GM21526 (cell line): ENCODE results near the gene PCP4L1.
"Not testable (repeated sequence)": the region's sequence is repeated elsewhere in the genome, so short reads cannot be mapped to it uniquely, and the experiment has no call there.

Experiments used
- ATAC-seq: cut with Tn5 transposase; IDR thresholded peaks from one replicate; pipeline ENCODE4 v1.9.1; 2021; ENCODE audit warnings: moderate library complexity; ENCODE audit not compliant: unreplicated experiment, low FRiP score

Gene PCP4L1

DNA sequence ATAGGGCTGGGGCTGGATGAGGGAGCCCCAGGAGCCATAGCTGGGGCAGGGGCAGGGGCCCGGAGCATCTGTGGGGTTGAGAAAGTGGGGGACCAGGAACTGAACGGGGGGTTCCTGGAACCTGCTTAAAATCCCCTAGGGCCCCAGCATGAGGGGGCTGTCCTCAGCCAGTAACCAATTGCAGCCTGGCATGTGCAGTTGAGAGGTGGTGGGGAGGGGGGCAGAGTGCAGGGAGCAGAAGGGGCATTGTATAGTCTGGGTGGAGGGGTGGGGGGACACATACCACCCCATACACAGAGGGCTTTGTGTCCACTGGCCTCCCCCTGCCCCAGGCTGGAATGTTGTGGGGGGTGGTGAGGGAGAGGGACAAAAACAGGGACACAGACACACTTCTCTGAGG, 51.3 kb downstream of the PCP4L1 start, which contains the start of gene MPZ:
Gene MPZ (minus strand): TSS at position 101 of the 400 bp plus-strand sequence. CDS start 63 bp downstream, at position 38.
- no peak for ATAC-seq

DNA sequence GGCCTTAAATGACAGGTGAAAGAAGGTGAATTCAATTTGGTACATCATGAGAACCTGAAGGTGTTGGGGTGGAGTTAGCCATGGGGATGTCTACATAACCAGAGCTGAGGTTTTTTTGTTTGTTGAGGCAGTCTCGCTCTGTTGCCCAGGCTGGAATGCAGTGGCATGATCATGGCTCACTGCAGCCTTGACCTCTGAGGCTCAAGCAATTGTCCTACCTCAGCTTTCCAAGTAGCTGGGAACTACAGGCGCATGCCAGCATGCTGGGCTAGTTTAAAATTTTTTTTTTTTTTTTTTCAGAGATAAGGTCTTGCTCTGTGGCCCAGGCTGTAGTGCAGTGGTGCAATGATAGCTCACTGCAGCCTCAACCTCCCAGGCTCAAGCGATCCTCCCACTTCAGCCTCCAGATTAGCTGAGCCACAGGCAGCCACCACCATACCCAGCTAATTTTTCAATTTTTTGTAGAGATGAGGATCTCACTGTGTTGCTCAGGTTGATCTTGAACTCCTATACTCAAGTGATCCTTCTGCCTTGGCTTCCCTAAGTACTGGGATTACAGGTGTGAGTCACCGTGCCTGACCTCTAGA, 53.1 kb downstream of the PCP4L1 start:
- no peak for ATAC-seq

DNA sequence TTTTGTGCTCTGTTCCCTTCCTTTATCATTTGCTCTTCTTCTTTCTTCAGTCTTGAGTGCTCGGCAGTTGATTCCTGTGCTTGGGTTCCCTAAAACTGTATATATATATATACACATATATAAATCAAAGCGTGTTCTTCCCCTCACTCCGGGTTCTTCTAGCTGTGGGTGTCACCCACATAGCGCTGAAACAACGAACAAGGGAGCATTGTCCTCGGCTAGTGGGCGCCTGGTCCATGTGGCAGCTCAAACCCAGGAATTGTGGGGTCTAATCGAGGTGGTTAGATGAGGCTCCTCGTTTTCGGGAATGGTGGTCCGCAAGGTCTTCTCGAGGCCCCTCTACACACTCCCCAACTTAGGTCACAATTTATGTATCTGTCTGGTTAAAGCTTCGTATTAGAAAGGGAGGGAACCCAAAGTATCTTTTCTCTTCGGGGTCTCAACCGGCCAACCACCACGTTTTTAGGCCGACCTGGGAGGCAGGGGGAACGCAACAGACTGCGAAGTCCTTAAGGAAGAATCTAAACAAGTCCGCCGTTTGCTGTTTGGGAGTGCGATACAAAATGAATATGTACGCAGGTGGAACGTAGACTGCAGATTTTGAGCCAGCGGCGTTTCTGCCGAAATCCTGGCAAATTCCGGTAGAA, 55.1 kb downstream of the PCP4L1 start:
- ATAC-seq: peak; percentile 17

DNA sequence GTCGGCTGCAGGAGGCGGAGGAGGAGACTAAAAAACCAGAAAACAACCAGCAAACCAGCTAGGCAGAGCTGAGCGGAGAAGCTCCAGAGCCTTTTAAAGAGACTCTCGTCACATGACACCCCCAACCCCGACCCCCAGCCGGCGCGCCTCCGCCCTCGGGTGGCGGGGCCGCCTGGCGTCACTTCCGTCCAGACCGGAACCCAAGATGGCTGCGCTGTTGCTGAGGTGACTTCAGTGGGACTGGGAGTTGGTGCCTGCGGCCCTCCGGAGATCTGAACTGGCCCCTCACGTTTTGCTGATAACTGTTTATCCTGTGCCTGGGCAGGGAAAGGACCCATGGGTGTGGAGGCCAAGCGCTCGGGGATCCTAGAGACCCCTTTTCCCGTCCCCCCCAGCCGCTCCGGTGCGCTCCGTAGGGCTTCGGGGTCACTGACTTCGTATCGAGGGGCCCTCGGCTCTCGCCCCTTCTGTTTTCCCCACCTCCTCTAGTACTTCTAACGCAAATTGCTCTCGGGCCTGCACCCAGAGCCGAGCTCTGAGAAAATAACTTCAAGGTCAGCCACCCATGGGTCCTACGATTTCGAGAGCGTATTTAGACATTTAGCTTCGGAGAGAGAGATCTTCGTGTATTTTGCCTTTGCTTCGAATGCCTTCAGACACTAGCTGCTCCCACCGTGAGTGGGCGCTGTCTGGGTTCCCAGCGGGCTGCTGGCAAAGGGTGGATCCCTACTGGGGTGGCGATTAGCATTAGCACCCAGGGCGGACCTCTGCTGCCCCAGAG, 55.8 kb downstream of the PCP4L1 start, which contains the start of gene SDHC:
Gene SDHC (plus strand): TSS at position 181 of the 781 bp plus-strand sequence. CDS start 25 bp downstream, at position 206.
- peak; percentile 88 for ATAC-seq

DNA sequence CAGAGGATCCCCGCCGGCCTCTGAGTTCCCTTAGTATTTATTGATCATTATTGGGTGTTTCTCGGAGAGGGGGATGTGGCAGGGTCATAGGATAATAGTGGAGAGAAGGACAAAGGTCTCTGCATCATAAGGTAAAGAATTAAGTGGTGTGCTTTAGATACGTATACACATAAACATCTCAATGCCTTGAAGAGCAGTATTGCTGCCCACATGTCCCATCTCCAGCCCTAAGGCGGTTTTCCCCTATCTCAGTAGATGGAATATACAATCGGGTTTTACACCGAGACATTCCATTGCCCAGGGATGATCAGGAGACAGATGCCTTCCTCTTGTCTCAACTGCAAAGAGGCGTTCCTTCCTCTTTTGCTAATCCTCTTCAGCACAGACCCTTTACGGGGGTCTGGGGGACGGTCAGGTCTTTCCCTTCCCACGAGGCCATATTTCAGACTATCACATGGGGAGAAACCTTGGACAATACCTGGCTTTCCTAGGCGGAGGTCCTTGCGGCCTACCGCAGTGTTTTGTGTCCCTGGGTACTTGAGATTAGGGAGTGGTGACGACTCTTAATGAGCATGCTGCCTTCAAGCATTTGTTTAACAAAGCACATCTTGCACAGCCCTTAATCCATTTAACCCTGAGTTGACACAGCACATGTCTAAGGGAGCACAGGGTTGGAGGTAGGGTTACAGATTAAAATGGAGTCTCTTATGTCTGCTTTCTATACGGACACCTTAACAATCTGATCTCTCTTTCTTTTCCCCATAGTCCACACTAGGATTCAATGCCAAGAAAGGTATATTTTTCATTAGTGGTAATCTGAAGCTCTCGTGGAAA, 57.5 kb downstream of the PCP4L1 start:
- not testable (repeated sequence) for ATAC-seq

DNA sequence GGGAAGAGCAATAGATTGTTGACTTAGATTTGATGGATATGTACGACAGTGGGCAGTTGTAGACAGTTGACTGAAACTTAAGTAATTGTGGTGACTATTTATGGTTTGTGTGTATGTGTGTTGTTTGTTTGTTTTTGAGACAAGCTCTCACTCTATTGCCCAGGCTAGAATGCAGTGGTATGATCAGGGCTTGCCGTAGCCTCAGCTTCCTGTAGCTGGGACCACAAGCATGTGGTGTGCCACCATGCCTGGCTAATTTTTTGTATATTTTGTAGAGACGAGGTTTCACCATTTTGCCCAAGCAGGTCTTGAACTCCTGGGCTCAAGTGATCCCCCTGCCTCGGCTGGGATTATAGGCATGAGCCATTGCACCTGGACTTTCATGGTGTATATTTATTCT, 65.5 kb downstream of the PCP4L1 start:
- ATAC-seq: no peak

DNA sequence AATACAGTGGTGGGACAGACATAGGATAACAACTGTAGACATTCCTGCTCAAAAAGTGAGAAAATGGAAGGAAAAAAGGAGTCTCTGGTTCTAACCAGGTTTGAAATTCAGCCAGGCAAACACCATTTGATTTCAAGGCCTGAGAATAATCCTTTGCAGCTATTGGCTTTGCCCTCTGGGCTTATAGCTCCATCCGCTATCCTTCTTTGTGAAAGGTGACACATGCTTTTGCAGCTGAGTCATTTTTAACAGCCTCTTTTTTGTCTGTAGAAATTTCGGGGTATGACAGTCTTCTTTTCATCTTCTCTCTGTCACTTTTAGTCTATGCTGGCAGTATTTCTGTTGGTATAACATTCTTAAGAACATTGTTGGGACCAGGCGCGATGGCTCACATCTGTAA, 71.8 kb downstream of the PCP4L1 start:
- ATAC-seq: no peak

DNA sequence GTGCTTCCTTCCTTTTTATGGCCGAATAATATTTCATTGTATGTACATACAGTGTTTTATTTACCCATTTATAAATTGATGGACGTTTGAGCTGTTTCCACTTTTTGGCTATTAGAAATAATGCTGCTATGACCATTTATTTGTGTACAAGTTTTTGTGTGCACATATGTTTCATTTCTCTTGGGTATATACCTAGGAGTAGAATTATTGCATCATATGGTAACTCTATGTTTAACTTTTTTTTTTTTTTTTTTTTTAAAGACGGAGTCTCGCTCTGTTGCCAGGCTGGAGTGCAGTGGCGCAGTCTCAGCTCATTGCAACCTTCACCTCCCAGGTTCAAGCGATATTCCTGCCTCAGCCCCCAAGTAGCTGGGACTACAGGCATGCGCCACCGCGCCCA, 74.6 kb downstream of the PCP4L1 start:
- no peak for ATAC-seq
